Activated CD4-positive, alpha-beta T cell treated with anti-CD3 and anti-CD28 coated beads, Interleukin-2, amount 50 U/mL, for 48 hours (primary cell): ENCODE results near the gene MTHFR.

Source experiments
- DNase-seq, 2 experiments: peaks; one replicate each; pipeline ENCODE4 v3.0.0-alpha.2; 2020

Gene MTHFR

GRCh38 chr1:11796036-11796828 lies 9.5 kb downstream of the MTHFR start:
- no peak for DNase-seq

DNA sequence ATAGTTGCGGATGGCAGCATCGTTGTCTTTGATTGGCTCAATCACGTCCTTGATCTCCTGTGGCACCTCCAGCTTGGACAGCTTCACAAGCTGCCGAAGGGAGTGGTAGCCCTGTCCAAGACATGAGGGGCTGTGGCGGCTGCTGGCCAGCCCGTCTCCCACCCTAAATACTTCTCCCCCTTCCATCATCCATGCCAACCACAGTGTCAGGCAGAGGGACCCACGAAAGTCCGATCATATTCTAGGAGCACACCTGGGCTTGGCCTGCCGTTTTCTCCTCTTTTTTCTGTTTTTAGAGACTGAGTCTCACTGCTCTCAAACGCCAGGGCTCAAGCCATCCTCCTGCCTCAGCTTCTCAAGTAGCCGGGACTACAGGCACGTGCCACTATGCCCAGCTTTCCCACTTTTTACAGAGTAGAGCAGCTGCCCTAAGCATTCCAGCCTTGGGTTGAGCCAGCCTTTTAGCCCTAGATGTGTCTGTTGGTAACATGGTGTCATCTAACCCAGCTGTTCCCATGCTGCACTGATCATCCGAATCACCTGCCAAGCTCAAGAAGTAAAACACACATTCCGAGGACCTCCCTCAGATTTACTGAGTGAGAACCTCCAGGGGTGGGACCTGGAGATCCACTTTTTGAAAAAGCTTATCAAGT lies 10.4 kb downstream of the MTHFR start:
- DNase-seq: no peak

GRCh38 chr1:11794446-11795237 lies 11.1 kb downstream of the MTHFR start:
- no peak for DNase-seq

DNA sequence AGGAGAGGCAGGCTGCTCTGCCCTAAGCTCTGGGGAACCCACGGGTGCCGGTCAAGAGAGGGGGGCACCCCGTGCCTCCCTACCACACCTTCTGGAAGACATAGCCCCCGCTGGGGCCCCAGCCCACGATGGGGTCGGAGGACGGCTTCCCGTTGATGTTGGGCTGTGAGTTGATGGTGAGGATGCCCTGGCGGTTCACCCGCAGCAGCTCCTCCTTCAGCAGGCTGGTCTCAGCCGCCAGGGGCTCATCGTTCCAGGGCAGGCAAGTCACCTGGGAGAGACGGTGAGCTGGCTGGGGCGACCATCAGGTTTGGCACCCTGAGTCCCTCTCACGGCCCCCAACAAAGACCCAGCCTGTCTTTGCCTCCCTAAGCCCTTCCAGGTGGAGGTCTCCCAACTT lies 11.9 kb downstream of the MTHFR start:
- DNase-seq: no peak

- no peak for DNase-seq
Observed at GRCh38 chr1:11792106-11792505, 13.7 kb downstream of the MTHFR start.

GRCh38 chr1:11790880-11791715 lies 14.7 kb downstream of the MTHFR start:
- DNase-seq: no peak

DNA sequence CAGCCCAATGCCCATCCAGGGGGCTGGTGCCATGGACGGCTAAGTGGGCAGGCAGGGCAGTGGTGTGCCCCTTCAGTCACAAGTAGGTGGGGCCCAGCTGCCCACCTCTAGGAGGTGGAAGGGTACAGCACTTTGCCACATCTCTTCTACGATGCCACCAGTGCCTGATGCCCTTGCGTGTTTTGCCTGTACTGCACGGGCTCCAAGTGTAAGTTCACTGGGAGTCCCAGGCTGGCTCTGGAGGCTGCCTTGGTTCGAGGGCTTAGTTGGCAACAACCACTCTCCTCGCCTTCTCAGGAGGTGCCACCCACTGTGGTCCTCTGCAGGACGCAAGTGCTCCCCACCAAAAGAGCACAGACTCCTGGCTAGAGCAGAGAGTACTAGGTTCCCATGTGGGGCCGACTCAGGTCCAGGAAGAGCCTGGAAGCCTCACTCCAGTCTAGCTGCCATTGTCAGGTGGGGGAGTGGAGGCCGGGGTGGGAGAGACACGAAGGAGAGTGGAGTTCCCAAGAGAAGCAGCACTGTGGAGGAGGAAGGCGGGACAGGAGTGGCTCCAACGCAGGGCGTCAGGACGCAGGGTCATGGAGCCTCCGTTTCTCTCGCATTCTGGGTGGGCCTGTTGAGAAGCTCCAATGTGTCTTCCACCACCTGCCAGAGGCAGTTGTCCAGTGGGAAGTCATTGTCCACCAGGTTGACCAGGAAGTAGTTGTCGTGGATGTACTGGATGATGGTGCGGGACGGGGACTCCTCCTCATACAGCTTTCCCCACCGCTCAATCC lies 15.5 kb downstream of the MTHFR start:
- DNase-seq: no peak

GRCh38 chr1:11789126-11790067 lies 16.4 kb downstream of the MTHFR start:
- no peak for DNase-seq

GRCh38 chr1:11788549-11789053 lies 17.2 kb downstream of the MTHFR start:
- DNase-seq: no peak

- DNase-seq: no peak
Observed at GRCh38 chr1:11787804-11788436, 17.8 kb downstream of the MTHFR start.

GRCh38 chr1:11787251-11787803 lies 18.4 kb downstream of the MTHFR start:
- no peak for DNase-seq

GRCh38 chr1:11786168-11786567 lies 19.6 kb downstream of the MTHFR start:
- no peak for DNase-seq

- DNase-seq: peak; percentile 51 to 66
Observed at GRCh38 chr1:11784993-11785769, 20.6 kb downstream of the MTHFR start.

DNA sequence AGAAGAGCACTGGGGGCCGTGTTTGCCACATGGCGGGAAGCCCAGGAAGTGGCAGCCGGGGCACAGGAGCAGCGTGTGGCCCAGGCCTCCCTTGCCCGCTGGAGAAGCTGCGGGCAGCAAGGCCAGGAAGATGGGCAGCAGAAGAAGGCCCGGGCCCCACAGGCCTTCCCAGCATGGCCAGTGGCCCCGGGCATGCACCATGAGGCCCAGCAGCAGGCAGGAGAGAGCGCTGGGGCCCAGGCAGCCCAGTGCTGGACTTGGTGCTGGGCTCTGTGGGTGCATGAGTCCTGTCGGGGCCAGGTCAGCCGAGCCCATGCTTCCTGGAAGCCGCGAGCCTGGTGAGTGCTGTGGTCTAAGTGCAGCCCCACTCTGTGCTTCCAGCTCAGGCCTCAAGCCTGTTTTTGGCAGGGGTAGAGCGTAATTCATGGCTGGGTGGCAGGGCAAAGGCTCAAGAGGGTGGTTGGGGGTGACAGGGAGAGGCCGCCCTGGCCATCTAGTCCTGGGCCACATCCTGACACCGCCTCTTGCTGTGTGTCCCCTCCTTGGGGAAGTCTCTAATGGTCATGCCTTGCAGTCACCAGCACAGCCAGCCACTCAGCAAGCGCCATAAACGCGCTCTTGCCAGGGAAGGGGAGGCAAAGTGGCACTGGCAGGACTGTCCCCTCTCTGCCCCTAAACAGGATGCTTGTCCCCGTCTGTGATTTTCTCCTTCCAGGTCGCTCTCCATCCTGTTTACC lies 21.3 kb downstream of the MTHFR start:
- no peak for DNase-seq

GRCh38 chr1:11783556-11783955 lies 22.2 kb downstream of the MTHFR start:
- DNase-seq: no peak

DNA sequence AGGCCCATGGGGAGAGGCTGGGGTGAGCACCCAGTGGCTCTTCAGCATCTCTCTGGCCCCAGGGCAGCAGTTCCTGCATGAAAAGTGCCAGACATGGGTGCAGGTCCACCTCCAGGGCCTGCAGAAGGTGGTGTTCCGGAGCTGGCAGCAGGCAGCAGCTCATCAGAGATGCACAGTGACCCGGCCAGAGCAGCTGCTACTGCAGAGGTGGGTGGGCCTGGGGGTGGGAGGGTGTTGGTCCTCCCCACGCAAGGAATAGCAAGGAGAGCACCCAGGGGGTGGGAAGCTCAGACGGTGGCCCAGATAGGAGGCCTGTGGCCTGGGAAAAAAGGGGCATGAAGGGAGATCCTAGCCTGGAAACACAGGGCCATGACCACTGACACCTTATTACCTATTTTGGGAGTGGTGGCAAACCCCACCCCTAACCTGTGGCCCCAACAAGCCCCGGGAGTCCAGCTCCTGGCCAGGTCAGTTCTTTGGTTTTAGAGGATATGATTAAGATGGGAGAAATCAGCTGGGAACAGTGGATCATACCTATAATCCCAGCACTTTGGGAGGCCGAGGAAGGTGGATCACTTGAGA lies 23.5 kb downstream of the MTHFR start:
- DNase-seq: no peak

- DNase-seq: no peak
Observed at GRCh38 chr1:11781297-11781696, 24.5 kb downstream of the MTHFR start.
